ENCODE data around the gene CAPN1.

CAPN1 gene

GRCh38 chr11:65159012-65159411 is 22.7 kb upstream of the CAPN1 start:
- H3K4me3 ChIP-seq (ENCODE audit: control insufficient read depth, low read depth, low read length) = no peak overlapping the region
- TF ChIP-seq CTCF (conservative IDR thresholded peaks at IDR 0.05; ENCODE audit: control insufficient read depth, insufficient read depth, low read depth, low read length) = no peak
- no peak for DNase-seq (ENCODE audit: low read depth)

GRCh38 chr11:65160643-65161042 is 21.1 kb upstream of the CAPN1 start:
- no peak for DNase-seq (ENCODE audit: low read depth)
- no peak overlapping the region for H3K4me3 ChIP-seq (ENCODE audit: control insufficient read depth, low read depth, low read length)
- TF ChIP-seq CTCF (conservative IDR thresholded peaks at IDR 0.05; ENCODE audit: control insufficient read depth, insufficient read depth, low read depth, low read length) = no peak

- H3K4me3 ChIP-seq (ENCODE audit: control insufficient read depth, low read depth, low read length) = no peak overlapping the region
- no peak for DNase-seq (ENCODE audit: low read depth)
Measured at GRCh38 chr11:65163684-65164083, 18.0 kb upstream of the CAPN1 start.

GRCh38 chr11:65165410-65166317 is 16.1 kb upstream of the CAPN1 start:
- TF ChIP-seq CTCF (conservative IDR thresholded peaks at IDR 0.05; ENCODE audit: control insufficient read depth, insufficient read depth, low read depth, low read length) = no peak
- peak overlapping the region; percentile 12 for H3K4me3 ChIP-seq (ENCODE audit: control insufficient read depth, low read depth, low read length)
- DNase-seq (ENCODE audit: low read depth) = peak; percentile 30

More at GRCh38 chr11:65163684-65164083, 18.0 kb upstream of the CAPN1 start:
- no peak for TF ChIP-seq CTCF (conservative IDR thresholded peaks at IDR 0.05; ENCODE audit: control insufficient read depth, insufficient read depth, low read depth, low read length)

- H3K4me3 ChIP-seq (ENCODE audit: control insufficient read depth, low read depth, low read length) = no peak overlapping the region
- DNase-seq (ENCODE audit: low read depth) = no peak
- no peak for TF ChIP-seq CTCF (conservative IDR thresholded peaks at IDR 0.05; ENCODE audit: control insufficient read depth, insufficient read depth, low read depth, low read length)
Measured at GRCh38 chr11:65166893-65167292, 14.8 kb upstream of the CAPN1 start.

GRCh38 chr11:65167656-65168055 is 14.1 kb upstream of the CAPN1 start:
- no peak for DNase-seq (ENCODE audit: low read depth)
- no peak for TF ChIP-seq CTCF (conservative IDR thresholded peaks at IDR 0.05; ENCODE audit: control insufficient read depth, insufficient read depth, low read depth, low read length)
- H3K4me3 ChIP-seq (ENCODE audit: control insufficient read depth, low read depth, low read length) = no peak overlapping the region
